CD4-positive, alpha-beta T cell treated with Interleukin-2 at 100 ng/mL for 4 hours (primary cell): ENCODE data around the gene MS4A8.
"Not testable (repeated sequence)": the region's sequence is repeated elsewhere in the genome, so short reads cannot be mapped to it uniquely, and the experiment has no call there.

ENCODE experiments used
- DNase-seq: peaks from one replicate; pipeline ENCODE4 v3.0.0-alpha.2; 2020; ENCODE audit warnings: low spot score

MS4A8 gene

GRCh38 chr11:60699284-60699691, at the start of gene MS4A8:
Gene MS4A8, plus strand, starts transcription at chr11:60699612. Its CDS starts 1,249 bp downstream, at chr11:60700861.
- DNase-seq, result no peak

- DNase-seq, result no peak
Observed at GRCh38 chr11:60657888-60658287, 41.5 kb upstream of the MS4A8 start.

- no peak for DNase-seq
Observed at GRCh38 chr11:60658409-60658808, 41.0 kb upstream of the MS4A8 start.

- no peak for DNase-seq
Observed at GRCh38 chr11:60672255-60672654, 27.2 kb upstream of the MS4A8 start.

GRCh38 chr11:60678231-60678630, 21.2 kb upstream of the MS4A8 start:
- DNase-seq, result not testable (repeated sequence)

- DNase-seq, result no peak
Observed at GRCh38 chr11:60679879-60680278, 19.5 kb upstream of the MS4A8 start.

- DNase-seq, result no peak
Observed at GRCh38 chr11:60680455-60681119, 18.8 kb upstream of the MS4A8 start.

GRCh38 chr11:60684541-60684848, 14.9 kb upstream of the MS4A8 start:
- not testable (repeated sequence) for DNase-seq

- DNase-seq, result no peak
Observed at GRCh38 chr11:60691661-60692060, 7.8 kb upstream of the MS4A8 start.

- no peak for DNase-seq
Observed at GRCh38 chr11:60699936-60700335, 524 bp downstream of the MS4A8 start.

- DNase-seq, result no peak
Observed at GRCh38 chr11:60700689-60701468, 1.5 kb downstream of the MS4A8 start.

GRCh38 chr11:60701469-60701818, 2.0 kb downstream of the MS4A8 start:
- DNase-seq, result no peak

GRCh38 chr11:60703374-60703773, 4.0 kb downstream of the MS4A8 start:
- DNase-seq, result no peak

- no peak for DNase-seq
Observed at GRCh38 chr11:60705895-60706294, 6.5 kb downstream of the MS4A8 start.

- DNase-seq, result no peak
Observed at GRCh38 chr11:60706931-60707330, 7.5 kb downstream of the MS4A8 start.

- DNase-seq, result no peak
Observed at GRCh38 chr11:60710482-60710881, 11.1 kb downstream of the MS4A8 start.

- no peak for DNase-seq
Observed at GRCh38 chr11:60711276-60711675, 11.9 kb downstream of the MS4A8 start.

- DNase-seq, result not testable (repeated sequence)
Observed at GRCh38 chr11:60713423-60713822, 14.0 kb downstream of the MS4A8 start.

GRCh38 chr11:60717956-60718355, 18.5 kb downstream of the MS4A8 start:
- DNase-seq, result no peak

- DNase-seq, result no peak
Observed at GRCh38 chr11:60718524-60719316, 19.3 kb downstream of the MS4A8 start.

- no peak for DNase-seq
Observed at GRCh38 chr11:60719391-60719790, 20.0 kb downstream of the MS4A8 start.

- no peak for DNase-seq
Observed at GRCh38 chr11:60720460-60720859, 21.0 kb downstream of the MS4A8 start.

- no peak for DNase-seq
Observed at GRCh38 chr11:60724420-60724819, 25.0 kb downstream of the MS4A8 start, which contains the start of gene MS4A18. Gene MS4A18, plus strand, starts transcription at chr11:60724720.
